GM23338 (cell line): ENCODE measurements around the gene NFATC3. TPM values are rescaled to one million over a fixed set of nuclear protein-coding genes. Genes with fewer than 3 reads are reported as not detected.

Source experiments
- EZH2phosphoT487 ChIP-seq: fragments of 200-600 bp; sonication (generic); IDR thresholded peaks from one replicate; pipeline ENCODE4 v1.8.1; 2018; ENCODE audit warnings: antibody characterized with exemption; ENCODE audit not compliant: unreplicated experiment
- JUNB ChIP-seq: IDR thresholded peaks from one replicate; pipeline ENCODE4 v1.6.1; 2016; ENCODE audit warnings: antibody characterized with exemption; ENCODE audit not compliant: unreplicated experiment
- NANOG ChIP-seq: IDR thresholded peaks from 2 replicates; pipeline ENCODE4 v1.6.1; 2016; ENCODE audit warnings: antibody characterized with exemption, borderline replicate concordance
- POLR2AphosphoS5 ChIP-seq: IDR thresholded peaks from 2 replicates; pipeline ENCODE4 v1.6.1; 2016; ENCODE audit warnings: antibody characterized with exemption, low read depth
- STAT1 ChIP-seq: IDR thresholded peaks from one replicate; pipeline ENCODE4 v1.6.1; 2016; ENCODE audit warnings: antibody characterized with exemption; ENCODE audit not compliant: unreplicated experiment
- ZNF114 ChIP-seq: fragments of 250-450 bp; sonication (Bioruptor Pico); IDR thresholded peaks from 2 replicates; pipeline ENCODE4 v1.5.0; 2020; ENCODE audit warnings: mild to moderate bottlenecking, moderate library complexity
- polyA plus RNA-seq: library from polyadenylated mRNA; unstranded; fragments of >200 nt; fragmentation: Nextera tagmentation; extraction: Ambion mirVana; gene quantifications from 2 replicates; pipeline ENCODE4 v1.2.1, GENCODE V29; 2016
- total RNA-seq: library from RNA; depleted of rRNA; stranded (reverse); fragments of >200 nt; shearing (Covaris generic); gene quantifications from 2 replicates; pipeline ENCODE4 v1.2.3, GENCODE V29; 2014
- TF ChIP-seq, protein P1 (sequence below): fragments of 250-450 bp; sonication (Bioruptor Pico); IDR thresholded peaks from 2 replicates; pipeline ENCODE4 v1.5.0; 2020; ENCODE audit warnings: mild to moderate bottlenecking, moderate library complexity
- TF ChIP-seq, protein P2 (sequence below): IDR thresholded peaks from 2 replicates; pipeline ENCODE4 v1.6.1; 2016; ENCODE audit warnings: antibody characterized with exemption

NFATC3 gene
- total and polyA plus RNA-seq, 2 experiments from 2014 or later: 9.2 to 40.9 TPM

DNA sequence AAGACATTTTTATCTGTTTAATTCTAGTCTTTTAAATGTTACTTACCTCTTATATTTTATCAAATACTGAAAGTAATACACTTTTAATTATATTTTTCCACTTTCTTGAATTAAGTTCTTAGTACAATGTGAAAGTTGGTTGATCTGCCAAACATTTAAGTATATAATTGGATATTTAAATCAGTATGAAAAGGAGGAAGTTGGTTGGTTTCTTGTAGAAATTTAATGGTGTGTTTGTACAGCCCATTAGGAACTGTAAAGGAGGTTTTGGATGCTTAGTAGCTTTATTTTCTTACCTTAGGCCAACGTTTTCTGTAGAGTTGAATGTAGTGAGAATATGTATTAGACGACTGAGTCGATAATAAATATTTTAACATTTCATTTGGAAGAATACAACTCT lies 5.4 kb downstream of the NFATC3 start (continued):
- TF ChIP-seq, protein P1, sequence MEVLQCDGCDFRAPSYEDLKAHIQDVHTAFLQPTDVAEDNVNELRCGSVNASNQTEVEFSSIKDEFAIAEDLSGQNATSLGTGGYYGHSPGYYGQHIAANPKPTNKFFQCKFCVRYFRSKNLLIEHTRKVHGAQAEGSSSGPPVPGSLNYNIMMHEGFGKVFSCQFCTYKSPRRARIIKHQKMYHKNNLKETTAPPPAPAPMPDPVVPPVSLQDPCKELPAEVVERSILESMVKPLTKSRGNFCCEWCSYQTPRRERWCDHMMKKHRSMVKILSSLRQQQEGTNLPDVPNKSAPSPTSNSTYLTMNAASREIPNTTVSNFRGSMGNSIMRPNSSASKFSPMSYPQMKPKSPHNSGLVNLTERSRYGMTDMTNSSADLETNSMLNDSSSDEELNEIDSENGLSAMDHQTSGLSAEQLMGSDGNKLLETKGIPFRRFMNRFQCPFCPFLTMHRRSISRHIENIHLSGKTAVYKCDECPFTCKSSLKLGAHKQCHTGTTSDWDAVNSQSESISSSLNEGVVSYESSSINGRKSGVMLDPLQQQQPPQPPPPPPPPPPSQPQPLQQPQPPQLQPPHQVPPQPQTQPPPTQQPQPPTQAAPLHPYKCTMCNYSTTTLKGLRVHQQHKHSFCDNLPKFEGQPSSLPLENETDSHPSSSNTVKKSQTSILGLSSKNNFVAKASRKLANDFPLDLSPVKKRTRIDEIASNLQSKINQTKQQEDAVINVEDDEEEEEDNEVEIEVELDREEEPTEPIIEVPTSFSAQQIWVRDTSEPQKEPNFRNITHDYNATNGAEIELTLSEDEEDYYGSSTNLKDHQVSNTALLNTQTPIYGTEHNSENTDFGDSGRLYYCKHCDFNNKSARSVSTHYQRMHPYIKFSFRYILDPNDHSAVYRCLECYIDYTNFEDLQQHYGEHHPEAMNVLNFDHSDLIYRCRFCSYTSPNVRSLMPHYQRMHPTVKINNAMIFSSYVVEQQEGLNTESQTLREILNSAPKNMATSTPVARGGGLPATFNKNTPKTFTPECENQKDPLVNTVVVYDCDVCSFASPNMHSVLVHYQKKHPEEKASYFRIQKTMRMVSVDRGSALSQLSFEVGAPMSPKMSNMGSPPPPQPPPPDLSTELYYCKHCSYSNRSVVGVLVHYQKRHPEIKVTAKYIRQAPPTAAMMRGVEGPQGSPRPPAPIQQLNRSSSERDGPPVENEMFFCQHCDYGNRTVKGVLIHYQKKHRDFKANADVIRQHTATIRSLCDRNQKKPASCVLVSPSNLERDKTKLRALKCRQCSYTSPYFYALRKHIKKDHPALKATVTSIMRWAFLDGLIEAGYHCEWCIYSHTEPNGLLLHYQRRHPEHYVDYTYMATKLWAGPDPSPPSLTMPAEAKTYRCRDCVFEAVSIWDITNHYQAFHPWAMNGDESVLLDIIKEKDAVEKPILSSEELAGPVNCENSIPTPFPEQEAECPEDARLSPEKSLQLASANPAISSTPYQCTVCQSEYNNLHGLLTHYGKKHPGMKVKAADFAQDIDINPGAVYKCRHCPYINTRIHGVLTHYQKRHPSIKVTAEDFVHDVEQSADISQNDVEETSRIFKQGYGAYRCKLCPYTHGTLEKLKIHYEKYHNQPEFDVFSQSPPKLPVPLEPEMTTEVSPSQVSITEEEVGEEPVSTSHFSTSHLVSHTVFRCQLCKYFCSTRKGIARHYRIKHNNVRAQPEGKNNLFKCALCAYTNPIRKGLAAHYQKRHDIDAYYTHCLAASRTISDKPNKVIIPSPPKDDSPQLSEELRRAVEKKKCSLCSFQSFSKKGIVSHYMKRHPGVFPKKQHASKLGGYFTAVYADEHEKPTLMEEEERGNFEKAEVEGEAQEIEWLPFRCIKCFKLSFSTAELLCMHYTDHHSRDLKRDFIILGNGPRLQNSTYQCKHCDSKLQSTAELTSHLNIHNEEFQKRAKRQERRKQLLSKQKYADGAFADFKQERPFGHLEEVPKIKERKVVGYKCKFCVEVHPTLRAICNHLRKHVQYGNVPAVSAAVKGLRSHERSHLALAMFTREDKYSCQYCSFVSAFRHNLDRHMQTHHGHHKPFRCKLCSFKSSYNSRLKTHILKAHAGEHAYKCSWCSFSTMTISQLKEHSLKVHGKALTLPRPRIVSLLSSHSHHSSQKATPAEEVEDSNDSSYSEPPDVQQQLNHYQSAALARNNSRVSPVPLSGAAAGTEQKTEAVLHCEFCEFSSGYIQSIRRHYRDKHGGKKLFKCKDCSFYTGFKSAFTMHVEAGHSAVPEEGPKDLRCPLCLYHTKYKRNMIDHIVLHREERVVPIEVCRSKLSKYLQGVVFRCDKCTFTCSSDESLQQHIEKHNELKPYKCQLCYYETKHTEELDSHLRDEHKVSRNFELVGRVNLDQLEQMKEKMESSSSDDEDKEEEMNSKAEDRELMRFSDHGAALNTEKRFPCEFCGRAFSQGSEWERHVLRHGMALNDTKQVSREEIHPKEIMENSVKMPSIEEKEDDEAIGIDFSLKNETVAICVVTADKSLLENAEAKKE (CRISPR knock-in tag): no peak
- TF ChIP-seq EZH2phosphoT487 (no peak), STAT1 (no peak), ZNF114 (CRISPR knock-in tag) (no peak), POLR2AphosphoS5 (no peak), NANOG (no peak), JUNB (no peak)
- TF ChIP-seq, protein P2, sequence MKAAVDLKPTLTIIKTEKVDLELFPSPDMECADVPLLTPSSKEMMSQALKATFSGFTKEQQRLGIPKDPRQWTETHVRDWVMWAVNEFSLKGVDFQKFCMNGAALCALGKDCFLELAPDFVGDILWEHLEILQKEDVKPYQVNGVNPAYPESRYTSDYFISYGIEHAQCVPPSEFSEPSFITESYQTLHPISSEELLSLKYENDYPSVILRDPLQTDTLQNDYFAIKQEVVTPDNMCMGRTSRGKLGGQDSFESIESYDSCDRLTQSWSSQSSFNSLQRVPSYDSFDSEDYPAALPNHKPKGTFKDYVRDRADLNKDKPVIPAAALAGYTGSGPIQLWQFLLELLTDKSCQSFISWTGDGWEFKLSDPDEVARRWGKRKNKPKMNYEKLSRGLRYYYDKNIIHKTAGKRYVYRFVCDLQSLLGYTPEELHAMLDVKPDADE: no peak
